NCI-H2029 treated with DMSO at 0.1 percent for 48 hours (cell line): ENCODE measurements around the gene DLGAP1.

Experiments
- DNase-seq: peaks from one replicate; lab custom pipeline; 2025; lab: John Stamatoyannopoulos, UW

The DLGAP1 gene

GRCh38 chr18:3935305-3935704 lies 519.8 kb downstream of the DLGAP1 start:
- no peak for DNase-seq

- DNase-seq: no peak
Observed at GRCh38 chr18:3932276-3932675, 522.8 kb downstream of the DLGAP1 start.

GRCh38 chr18:3931542-3932112 lies 523.5 kb downstream of the DLGAP1 start:
- no peak for DNase-seq

- no peak for DNase-seq
Observed at GRCh38 chr18:3931013-3931315, 524.1 kb downstream of the DLGAP1 start.

- no peak for DNase-seq
Observed at GRCh38 chr18:3930126-3931012, 524.7 kb downstream of the DLGAP1 start.

GRCh38 chr18:3924455-3924854 lies 530.7 kb downstream of the DLGAP1 start:
- no peak for DNase-seq

- DNase-seq: no peak
Observed at GRCh38 chr18:3923750-3924149, 531.4 kb downstream of the DLGAP1 start.

GRCh38 chr18:3921826-3922225 lies 533.3 kb downstream of the DLGAP1 start:
- DNase-seq: no peak

GRCh38 chr18:3920832-3921231 lies 534.3 kb downstream of the DLGAP1 start:
- DNase-seq: no peak

- no peak for DNase-seq
Observed at GRCh38 chr18:3919396-3920061, 535.6 kb downstream of the DLGAP1 start.

- no peak for DNase-seq
Observed at GRCh38 chr18:3916082-3916481, 539.0 kb downstream of the DLGAP1 start.

GRCh38 chr18:3914833-3915610 lies 540.1 kb downstream of the DLGAP1 start:
- DNase-seq: no peak

- DNase-seq: no peak
Observed at GRCh38 chr18:3914109-3914508, 541.0 kb downstream of the DLGAP1 start.

GRCh38 chr18:3912705-3913104 lies 542.4 kb downstream of the DLGAP1 start:
- DNase-seq: no peak

- DNase-seq: no peak
Observed at GRCh38 chr18:3911413-3911812, 543.7 kb downstream of the DLGAP1 start.

- no peak for DNase-seq
Observed at GRCh38 chr18:3910512-3910911, 544.6 kb downstream of the DLGAP1 start.

- DNase-seq: no peak
Observed at GRCh38 chr18:3907955-3908354, 547.2 kb downstream of the DLGAP1 start.

- DNase-seq: no peak
Observed at GRCh38 chr18:3906116-3906750, 548.9 kb downstream of the DLGAP1 start.

GRCh38 chr18:3903337-3903736 lies 551.8 kb downstream of the DLGAP1 start:
- DNase-seq: no peak

GRCh38 chr18:3902676-3903075 lies 552.4 kb downstream of the DLGAP1 start:
- no peak for DNase-seq

- no peak for DNase-seq
Observed at GRCh38 chr18:3901811-3902210, 553.3 kb downstream of the DLGAP1 start.

- DNase-seq: no peak
Observed at GRCh38 chr18:3901042-3901441, 554.1 kb downstream of the DLGAP1 start.
